ENCODE results near the gene PGP. TPM values are rescaled to one million over a fixed set of nuclear protein-coding genes. Genes with fewer than 3 reads are reported as not detected.

Gene PGP
- total and polyA plus RNA-seq, 4 experiments from 2014 or later: 7.8 to 27.3 (median 19.7) TPM

DNA sequence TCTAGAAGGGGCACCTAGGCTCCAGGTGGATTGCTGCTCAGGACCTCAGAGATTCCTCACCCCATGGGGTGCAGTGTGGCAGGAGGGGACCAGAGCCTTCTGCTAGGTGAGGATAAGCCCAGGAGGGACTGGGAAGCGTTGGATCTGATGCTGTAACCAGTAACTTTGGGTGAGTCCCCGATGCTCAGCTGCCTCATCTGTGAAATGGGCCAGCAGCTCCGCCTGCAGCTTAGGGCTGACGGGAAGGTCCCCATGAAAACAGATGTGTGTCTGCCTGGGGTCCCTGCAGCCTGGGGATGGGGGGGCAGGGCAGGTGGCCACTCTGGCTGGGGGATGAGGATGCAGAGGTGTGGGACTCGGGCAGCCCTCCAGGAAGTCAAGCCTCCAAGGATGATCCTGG lies 15.5 kb downstream of the PGP start:
- intact Hi-C loops (cut with micrococcal nuclease): no loop called here
- Mint-ChIP-seq H3K9me3 (no peaks in the 10 kb centered on the region), H3K4me1 (peaks cover 2 to 18% (median 9%) of the 10 kb centered on the region in 4 donors), H3K4me3 (peak overlapping the region in 1 of 8 donors; percentile 27), H3K36me3 (no peaks in the 10 kb centered on the region), H3K27ac (no peak overlapping the region), H3K27me3 (peaks cover 16 to 17% of the 10 kb centered on the region in 2 donors)
- ChIA-PET CTCF (ENCODE audit: partially characterized antibody) (no interaction called here), POLR2A (ENCODE audit: partially characterized antibody) (no interaction called here)
- no peaks in the 10 kb centered on the region for H3K9me3 ChIP-seq (ENCODE audit: control insufficient read depth in 1 of 2, low read length in 2 of 2)
- H3K4me3 ChIP-seq (ENCODE audit: low read length in 2 of 2): no peak overlapping the region
- H3K27me3 ChIP-seq (ENCODE audit: insufficient read depth, low read length): peaks cover 30% of the 10 kb centered on the region
- no peak overlapping the region for H3K27ac ChIP-seq (ENCODE audit: low read depth, low read length)
- peaks cover 11% of the 10 kb centered on the region for H3K4me1 ChIP-seq (ENCODE audit: insufficient read depth, low read length)
- DNase-seq: no peak
- no peaks in the 10 kb centered on the region for H3K36me3 ChIP-seq (ENCODE audit: insufficient read depth, low read length)

DNA sequence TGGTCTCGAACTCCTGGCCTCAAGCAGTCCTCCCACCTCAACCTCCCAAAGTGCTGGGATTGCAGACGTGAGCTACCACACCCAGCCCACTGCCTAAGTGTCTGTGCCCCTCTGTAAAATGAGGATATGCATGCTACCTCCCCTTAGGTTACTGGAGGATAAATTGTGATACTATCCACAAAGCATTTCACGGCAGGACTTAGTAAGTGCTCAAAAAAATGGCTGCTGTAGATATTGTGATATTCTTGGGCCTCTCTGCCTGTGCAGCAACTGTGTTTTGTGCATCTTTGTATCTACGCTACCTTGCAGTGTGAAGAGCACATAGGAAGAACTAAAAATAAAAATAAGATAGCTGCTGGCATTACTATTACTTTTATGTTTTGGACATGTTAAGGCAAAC lies 16.4 kb downstream of the PGP start:
- Histone ChIP-seq H3K27ac (ENCODE audit: low read depth, low read length) (no peak overlapping the region), H3K36me3 (ENCODE audit: insufficient read depth, low read length) (no peaks in the 10 kb centered on the region), H3K27me3 (ENCODE audit: insufficient read depth, low read length) (peaks cover 30% of the 10 kb centered on the region), H3K4me1 (ENCODE audit: insufficient read depth, low read length) (peaks cover 11% of the 10 kb centered on the region), H3K4me3 (ENCODE audit: low read length in 2 of 2) (no peak overlapping the region), H3K9me3 (ENCODE audit: control insufficient read depth in 1 of 2, low read length in 2 of 2) (no peaks in the 10 kb centered on the region)
- Mint-ChIP-seq H3K27ac (no peak overlapping the region), H3K4me1 (peaks cover 2 to 13% (median 7%) of the 10 kb centered on the region in 4 donors), H3K36me3 (no peaks in the 10 kb centered on the region), H3K9me3 (no peaks in the 10 kb centered on the region), H3K27me3 (peaks cover 16 to 17% of the 10 kb centered on the region in 2 donors), H3K4me3 (peak overlapping the region in 6 of 8 donors; percentile 6 to 67 (median 56))
- CTCF ChIA-PET (ENCODE audit: partially characterized antibody): interaction anchor here (1.0 kb wide), 1 partner anchor 53 kb away, joined by 4 read pairs; the partner anchor contains the start of gene ECI1
- POLR2A ChIA-PET (ENCODE audit: partially characterized antibody): interaction anchor here (0.6 kb wide), 1 partner anchor 10 kb away, joined by 3 read pairs; no protein-coding TSS in a partner anchor
- DNase-seq: no peak
- intact Hi-C loops (cut with micrococcal nuclease): no loop called here

DNA sequence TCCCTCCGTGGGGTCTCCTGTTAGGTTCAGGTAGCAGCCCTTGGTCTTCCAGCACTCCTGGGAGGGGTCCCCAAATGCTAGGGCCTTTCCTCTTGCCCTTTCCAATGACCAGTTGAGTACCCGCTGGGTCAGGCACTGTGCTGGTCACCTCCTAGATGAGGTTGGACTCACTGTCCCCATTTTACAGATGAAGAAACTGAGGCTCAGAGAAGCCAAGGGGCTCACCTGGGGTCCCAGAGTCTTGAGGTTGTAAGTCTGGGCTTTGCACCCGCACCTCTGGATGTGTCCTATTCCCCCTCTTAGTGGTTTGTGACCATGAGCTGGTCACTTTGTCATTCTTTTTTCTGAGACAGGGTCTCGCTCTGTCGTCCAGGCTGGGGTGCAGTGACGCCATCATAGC lies 16.9 kb downstream of the PGP start:
- CTCF ChIA-PET (ENCODE audit: partially characterized antibody): interaction anchor here (1.0 kb wide), 1 partner anchor 54 kb away, joined by 4 read pairs; the partner anchor contains the start of gene ECI1
- peaks cover 30% of the 10 kb centered on the region for H3K27me3 ChIP-seq (ENCODE audit: insufficient read depth, low read length)

DNA sequence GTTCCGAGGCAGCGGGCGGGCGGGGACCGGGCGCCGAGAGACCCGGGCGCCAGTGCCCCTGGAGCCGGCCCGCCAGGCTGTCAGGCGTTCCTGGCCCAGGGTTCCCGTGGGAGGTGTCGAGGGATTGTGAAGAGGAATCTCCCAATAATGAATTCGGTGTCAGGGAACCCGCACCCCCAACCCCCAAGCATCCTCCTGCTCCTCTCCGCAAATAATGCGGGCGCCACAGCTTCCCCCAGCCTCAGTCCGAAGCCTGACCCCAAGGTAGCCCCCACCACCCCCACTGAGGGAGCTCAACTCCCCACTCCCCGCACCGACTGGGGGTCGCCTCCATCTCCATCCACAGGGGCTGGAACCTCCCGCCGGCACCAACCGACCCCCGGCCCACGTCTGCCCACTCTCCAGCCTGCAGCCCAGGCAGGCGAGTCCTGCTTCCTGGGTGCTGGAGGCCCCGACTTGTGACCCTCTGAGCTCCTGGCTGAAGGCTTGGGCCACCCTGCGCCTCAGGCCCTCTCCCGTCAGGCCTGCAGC lies 17.6 kb downstream of the PGP start:
- Histone ChIP-seq H3K4me3 (ENCODE audit: low read length in 2 of 2) (no peak overlapping the region), H3K27me3 (ENCODE audit: insufficient read depth, low read length) (peaks cover 30% of the 10 kb centered on the region), H3K27ac (ENCODE audit: low read depth, low read length) (no peak overlapping the region), H3K4me1 (ENCODE audit: insufficient read depth, low read length) (peaks cover 11% of the 10 kb centered on the region), H3K9me3 (ENCODE audit: control insufficient read depth in 1 of 2, low read length in 2 of 2) (no peaks in the 10 kb centered on the region), H3K36me3 (ENCODE audit: insufficient read depth, low read length) (no peaks in the 10 kb centered on the region)
- ChIA-PET CTCF (ENCODE audit: partially characterized antibody) (no interaction called here), POLR2A (ENCODE audit: partially characterized antibody) (interaction anchor here (1.5 to 3.6 kb wide), 2 partner anchors 8 to 18 kb away, joined by 3 to 24 read pairs; partner anchors contain the start of genes MLST8 and PGP)
- H3K4me3 Mint-ChIP-seq: peak overlapping the region in 7 of 8 donors; percentile 17 to 62 (median 43)
- DNase-seq: no peak
- H3K27ac Mint-ChIP-seq: no peak overlapping the region
- intact Hi-C loops (cut with micrococcal nuclease): no loop called here
- H3K36me3 Mint-ChIP-seq: no peaks in the 10 kb centered on the region
- H3K9me3 Mint-ChIP-seq: no peaks in the 10 kb centered on the region
- H3K27me3 Mint-ChIP-seq: peaks cover 17 to 19% of the 10 kb centered on the region in 2 donors
- peaks cover 2 to 13% (median 7%) of the 10 kb centered on the region in 4 donors for H3K4me1 Mint-ChIP-seq

More for the DNA sequence above, 16.9 kb downstream of the PGP start:
- H3K4me3 ChIP-seq (ENCODE audit: low read length in 2 of 2): no peak overlapping the region
- H3K9me3 Mint-ChIP-seq: no peaks in the 10 kb centered on the region
- no peak for DNase-seq
- H3K36me3 ChIP-seq (ENCODE audit: insufficient read depth, low read length): no peaks in the 10 kb centered on the region
- H3K4me1 ChIP-seq (ENCODE audit: insufficient read depth, low read length): peaks cover 11% of the 10 kb centered on the region
- H3K27ac ChIP-seq (ENCODE audit: low read depth, low read length): no peak overlapping the region
- H3K27me3 Mint-ChIP-seq: peaks cover 16 to 17% of the 10 kb centered on the region in 2 donors
- no peaks in the 10 kb centered on the region for H3K36me3 Mint-ChIP-seq
- peak overlapping the region in 1 of 7 donors; percentile 19 for H3K27ac Mint-ChIP-seq
- H3K4me3 Mint-ChIP-seq: peak overlapping the region in 6 of 8 donors; percentile 27 to 67 (median 56)
- no peaks in the 10 kb centered on the region for H3K9me3 ChIP-seq (ENCODE audit: control insufficient read depth in 1 of 2, low read length in 2 of 2)
- intact Hi-C loops (cut with micrococcal nuclease): no loop called here
- POLR2A ChIA-PET (ENCODE audit: partially characterized antibody): interaction anchor here (0.6 to 1.5 kb wide), 2 partner anchors 10 to 17 kb away, joined by 3 read pairs; partner anchors contain the start of gene PGP
- peaks cover 2 to 13% (median 7%) of the 10 kb centered on the region in 4 donors for H3K4me1 Mint-ChIP-seq

DNA sequence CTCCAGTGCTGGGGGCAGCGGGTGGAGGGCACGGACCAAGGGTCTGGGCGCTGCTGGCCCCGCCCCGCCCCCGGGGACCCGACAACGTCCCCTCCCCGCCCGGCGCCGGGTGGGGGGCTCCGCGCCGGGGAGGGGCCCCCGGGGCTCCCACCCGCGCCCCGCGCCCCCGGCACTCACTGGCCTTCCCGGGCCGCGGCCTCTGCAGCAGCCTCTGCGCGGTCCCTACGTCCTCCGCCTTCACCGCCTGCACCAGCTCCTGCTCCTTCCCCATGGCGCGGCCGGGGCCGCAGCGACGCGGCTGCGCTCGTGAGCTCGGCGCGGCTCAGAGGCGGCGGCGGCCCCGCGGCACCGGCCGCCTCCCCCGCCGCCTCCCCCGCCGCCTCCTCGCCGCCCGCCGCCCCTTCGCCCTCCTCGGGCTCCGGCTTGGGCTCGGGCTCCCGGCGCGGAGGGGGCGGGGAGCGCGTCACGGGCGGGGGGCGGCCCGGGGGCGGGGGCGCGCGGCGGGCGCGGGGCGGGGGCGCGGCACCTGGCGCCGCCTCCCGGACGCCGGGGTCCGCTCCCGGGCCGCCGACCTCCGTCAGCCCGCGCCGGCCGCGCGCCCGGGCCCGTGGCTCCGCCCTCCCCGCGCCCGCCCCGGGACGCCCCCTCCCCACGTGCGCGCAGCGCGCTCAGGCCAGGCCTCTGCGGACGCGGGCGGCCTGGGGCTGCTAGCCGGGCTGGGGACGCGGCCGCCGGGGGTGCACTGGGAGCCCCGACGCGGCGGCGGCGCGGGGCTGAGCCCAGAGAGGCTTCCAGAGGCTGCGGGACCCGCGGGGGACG lies 18.3 kb downstream of the PGP start, which contains the start of gene CASKIN1:
Gene CASKIN1 (minus strand): TSS at position 444 of the 819 bp plus-strand sequence. CDS start 173 bp downstream, at position 271.
- Histone ChIP-seq H3K9me3 (ENCODE audit: control insufficient read depth in 1 of 2, low read length in 2 of 2) (no peaks in the 10 kb centered on the region), H3K27ac (ENCODE audit: low read depth, low read length) (no peak within 1 kb of the TSS), H3K27me3 (ENCODE audit: insufficient read depth, low read length) (peaks cover 30% of the 10 kb centered on the region), H3K4me1 (ENCODE audit: insufficient read depth, low read length) (peaks cover 11% of the 10 kb centered on the region), H3K36me3 (ENCODE audit: insufficient read depth, low read length) (no peaks in the 10 kb centered on the region), H3K4me3 (ENCODE audit: low read length in 2 of 2) (peak within 1 kb of the TSS in 1 of 2 donors; percentile 31)
- H3K27me3 Mint-ChIP-seq: peaks cover 17 to 19% of the 10 kb centered on the region in 2 donors
- no peaks in the 10 kb centered on the region for H3K36me3 Mint-ChIP-seq
- H3K9me3 Mint-ChIP-seq: no peaks in the 10 kb centered on the region
- ChIA-PET POLR2A (ENCODE audit: partially characterized antibody) (interaction anchor here (1.5 to 3.6 kb wide), 3 partner anchors 8 to 55 kb away, joined by 3 to 29 read pairs (median 24); partner anchors contain the start of genes ECI1, MLST8 and PGP), CTCF (ENCODE audit: partially characterized antibody) (interaction anchor here (1.8 to 3.3 kb wide), 2 partner anchors 29 to 55 kb away, joined by 6 to 42 read pairs; partner anchors contain the start of gene ECI1)
- intact Hi-C loops (cut with micrococcal nuclease): no loop called here
- no peak for DNase-seq
- peak within 1 kb of the TSS in 7 of 8 donors; percentile 40 to 62 (median 44) for H3K4me3 Mint-ChIP-seq
- peaks cover 2 to 13% (median 7%) of the 10 kb centered on the region in 4 donors for H3K4me1 Mint-ChIP-seq
- H3K27ac Mint-ChIP-seq: no peak within 1 kb of the TSS

DNA sequence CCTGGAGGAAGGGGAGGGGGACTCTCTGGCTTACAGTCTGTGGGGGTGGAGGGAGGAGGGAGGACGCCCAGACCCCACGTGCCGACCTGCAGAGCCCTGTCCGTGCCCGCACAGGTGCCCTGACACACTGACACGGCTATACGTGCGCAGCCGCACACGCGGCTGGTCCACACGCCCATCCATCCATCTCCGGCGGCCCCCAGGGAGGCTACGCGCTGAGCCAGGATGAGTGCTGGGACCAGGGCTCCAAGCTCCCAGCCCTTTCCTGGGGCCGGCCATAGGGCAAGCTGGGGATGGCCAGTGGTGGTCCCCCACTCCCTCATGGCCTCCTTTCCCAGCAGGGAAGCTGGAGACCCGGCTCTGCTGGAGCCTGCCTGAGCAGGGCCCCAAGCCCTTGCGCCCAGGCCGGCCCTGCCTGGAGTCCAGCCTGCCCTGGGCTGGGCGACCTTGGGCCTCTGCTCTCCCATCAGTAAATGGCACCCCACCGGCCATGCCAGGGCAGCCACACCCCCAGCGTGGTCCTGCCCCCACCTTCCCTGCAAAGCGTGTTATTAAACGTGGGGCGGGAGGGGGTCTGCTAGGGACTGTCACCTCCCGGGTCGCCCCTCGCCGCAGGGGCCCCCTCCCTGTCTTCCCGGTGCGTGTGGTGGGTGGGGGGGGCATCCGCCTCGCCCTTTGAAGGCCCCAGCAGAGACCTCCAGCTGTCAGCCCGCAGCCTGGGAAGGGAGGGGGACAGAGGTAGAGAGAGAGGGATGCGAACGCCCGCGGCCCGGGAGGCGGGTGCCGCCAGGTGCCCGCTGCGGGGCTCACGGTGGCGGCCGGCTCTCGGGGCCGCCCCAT lies 19.1 kb downstream of the PGP start:
- Histone ChIP-seq H3K27me3 (ENCODE audit: insufficient read depth, low read length) (peaks cover 30% of the 10 kb centered on the region), H3K36me3 (ENCODE audit: insufficient read depth, low read length) (no peaks in the 10 kb centered on the region), H3K27ac (ENCODE audit: low read depth, low read length) (no peak overlapping the region), H3K4me1 (ENCODE audit: insufficient read depth, low read length) (peaks cover 11% of the 10 kb centered on the region), H3K4me3 (ENCODE audit: low read length in 2 of 2) (peak overlapping the region in 1 of 2 donors; percentile 31), H3K9me3 (ENCODE audit: control insufficient read depth in 1 of 2, low read length in 2 of 2) (no peaks in the 10 kb centered on the region)
- H3K36me3 Mint-ChIP-seq: no peaks in the 10 kb centered on the region
- no peak for DNase-seq
- peaks cover 2 to 13% (median 7%) of the 10 kb centered on the region in 4 donors for H3K4me1 Mint-ChIP-seq
- H3K27ac Mint-ChIP-seq: peak overlapping the region in 1 of 7 donors; percentile 55
- intact Hi-C loops (cut with micrococcal nuclease): loop anchor here (1.0 to 2.0 kb wide), 5 partner anchors 39 to 292 kb away; partner anchors contain the start of genes ABCA3, ECI1 and RNPS1
- H3K27me3 Mint-ChIP-seq: peaks cover 17 to 19% of the 10 kb centered on the region in 2 donors
- ChIA-PET CTCF (ENCODE audit: partially characterized antibody) (interaction anchor here (0.9 to 3.3 kb wide), 18 partner anchors 20 to 306 kb away, joined by 3 to 42 read pairs (median 6); partner anchors contain the start of genes ECI1 and TEDC2), POLR2A (ENCODE audit: partially characterized antibody) (interaction anchor here (1.1 to 3.6 kb wide), 6 partner anchors 9 to 306 kb away, joined by 5 to 29 read pairs (median 10); partner anchors contain the start of genes ECI1, MLST8, PGP and TEDC2)
- H3K4me3 Mint-ChIP-seq: peak overlapping the region in 4 of 8 donors; percentile 15 to 49 (median 30)
- H3K9me3 Mint-ChIP-seq: no peaks in the 10 kb centered on the region

Measured in CD4-positive, alpha-beta memory T cell (primary cell).